ENCODE data around the gene GABARAP. TPM values are rescaled to one million over a fixed set of nuclear protein-coding genes. Genes with fewer than 3 reads are reported as not detected.

Gene GABARAP
- 109 and 134 TPM in 2 replicates for total RNA-seq

GRCh38 chr17:7241783-7242716, at the start of gene GABARAP:
Gene GABARAP (minus strand): TSS chr17:7242449. CDS start chr17:7242330, 119 bp downstream.

GRCh38 chr17:7281074-7281952, 39.1 kb upstream of the GABARAP start, which contains the start of gene SLC2A4:
Gene SLC2A4 (plus strand): TSS chr17:7281718. CDS start chr17:7281935, 217 bp downstream.

GRCh38 chr17:7262192-7262934, 20.1 kb upstream of the GABARAP start, which contains the start of gene CLDN7:
Gene CLDN7 (minus strand): TSS chr17:7262478. CDS start chr17:7262043, 435 bp downstream.

GRCh38 chr17:7252176-7253043, 10.2 kb upstream of the GABARAP start, which contains the start of gene ELP5:
Gene ELP5 (plus strand): TSS chr17:7252215. CDS start chr17:7252551, 336 bp downstream.

GRCh38 chr17:7251661-7252175, 9.5 kb upstream of the GABARAP start, which contains the start of gene CTDNEP1:
Gene CTDNEP1 (minus strand): TSS chr17:7251734. CDS start chr17:7251296, 438 bp downstream.

GRCh38 chr17:7239091-7240027, 2.9 kb downstream of the GABARAP start, which contains the start of gene PHF23:
Gene PHF23 (minus strand): TSS chr17:7239457. CDS start chr17:7239279, 178 bp downstream.

GRCh38 chr17:7234083-7234951, 7.9 kb downstream of the GABARAP start, which contains the start of gene DVL2:
Gene DVL2 (minus strand): TSS chr17:7234517. CDS start chr17:7234262, 255 bp downstream.

GRCh38 chr17:7219812-7220592, 22.2 kb downstream of the GABARAP start, which contains the start of the genes ACADVL and DLG4:
Gene ACADVL (plus strand): TSS chr17:7219938. CDS start chr17:7219985, 47 bp downstream.
Gene DLG4 (minus strand): TSS chr17:7219836.

Other genes with a start within 250 kb of the GABARAP start
- 0.24 TPM in 1 of 2 replicates, not detected in the other for gene ALOX12, start 246.4 kb downstream of the GABARAP start, total RNA-seq
- gene RNASEK, start 229.8 kb downstream of the GABARAP start, total RNA-seq = 10.7 and 14.7 TPM in 2 replicates
- gene BCL6B, start 219.4 kb downstream of the GABARAP start, total RNA-seq = under 0.01 TPM in 2 replicates
- 0.48 and 0.85 TPM in 2 replicates for gene SLC16A13, start 206.4 kb downstream of the GABARAP start, total RNA-seq
- 0.24 and 0.43 TPM in 2 replicates for gene SLC16A11, start 198.4 kb downstream of the GABARAP start, total RNA-seq
- gene CLEC10A, start 162.2 kb downstream of the GABARAP start, total RNA-seq = not detected in 2 replicates
- not detected in 2 replicates for gene ASGR2, start 127.6 kb downstream of the GABARAP start, total RNA-seq
- gene ASGR1, start 63.1 kb downstream of the GABARAP start, total RNA-seq = 0.64 TPM in 1 of 2 replicates, not detected in the other
- gene DLG4, start 22.6 kb downstream of the GABARAP start, total RNA-seq = 1.9 and 6.0 TPM in 2 replicates
- 252 and 304 TPM in 2 replicates for gene ACADVL, start 22.5 kb downstream of the GABARAP start, total RNA-seq
- gene DVL2, start 7.9 kb downstream of the GABARAP start, total RNA-seq = 45.5 and 66.3 TPM in 2 replicates
- 24.9 and 36.4 TPM in 2 replicates for gene PHF23, start 3.0 kb downstream of the GABARAP start, total RNA-seq
- gene CTDNEP1, start 9.3 kb upstream of the GABARAP start, total RNA-seq = 20.5 and 25.4 TPM in 2 replicates
- gene ELP5, start 9.8 kb upstream of the GABARAP start, total RNA-seq = 14.5 TPM in 2 replicates
- 223 and 297 TPM in 2 replicates for gene CLDN7, start 20.0 kb upstream of the GABARAP start, total RNA-seq
- 0.24 TPM in 1 of 2 replicates, not detected in the other for gene SLC2A4, start 39.3 kb upstream of the GABARAP start, total RNA-seq
- 0.43 and 0.96 TPM in 2 replicates for gene YBX2, start 52.2 kb upstream of the GABARAP start, total RNA-seq
- 273 and 472 TPM in 2 replicates for gene EIF5A, start 65.2 kb upstream of the GABARAP start, total RNA-seq
- 32.2 and 33.7 TPM in 2 replicates for gene GPS2, start 72.9 kb upstream of the GABARAP start, total RNA-seq
- gene NEURL4, start 86.9 kb upstream of the GABARAP start, total RNA-seq = 14.5 and 17.6 TPM in 2 replicates
- gene ACAP1, start 94.1 kb upstream of the GABARAP start, total RNA-seq = 0.21 and 1.9 TPM in 2 replicates
- gene KCTD11, start 109.7 kb upstream of the GABARAP start, total RNA-seq = 28.1 and 54.0 TPM in 2 replicates
- not detected in 2 replicates for gene TMEM95, start 112.7 kb upstream of the GABARAP start, total RNA-seq
- gene TNK1, start 138.6 kb upstream of the GABARAP start, total RNA-seq = 9.9 and 11.9 TPM in 2 replicates
- 15.8 and 35.2 TPM in 2 replicates for gene PLSCR3, start 152.1 kb upstream of the GABARAP start, total RNA-seq
- gene TMEM256, start 161.6 kb upstream of the GABARAP start, total RNA-seq = 125 and 144 TPM in 2 replicates
- gene NLGN2, start 165.4 kb upstream of the GABARAP start, total RNA-seq = 1.9 TPM in 2 replicates
- not detected in 2 replicates for gene SPEM1, start 177.9 kb upstream of the GABARAP start, total RNA-seq
- gene SPEM2, start 183.2 kb upstream of the GABARAP start, total RNA-seq = not detected in 2 replicates
- gene SPEM3, start 186.4 kb upstream of the GABARAP start, total RNA-seq = not detected in 2 replicates
- gene TMEM102, start 193.0 kb upstream of the GABARAP start, total RNA-seq = 13.4 and 28.7 TPM in 2 replicates
- gene FGF11, start 197.1 kb upstream of the GABARAP start, total RNA-seq = 23.7 and 32.8 TPM in 2 replicates
- 6.2 and 8.7 TPM in 2 replicates for gene CHRNB1, start 202.6 kb upstream of the GABARAP start, total RNA-seq
- 16.4 and 22.4 TPM in 2 replicates for gene ZBTB4, start 237.2 kb upstream of the GABARAP start, total RNA-seq
- gene SLC35G6, start 239.0 kb upstream of the GABARAP start, total RNA-seq = not detected in 2 replicates
- gene POLR2A, start 241.9 kb upstream of the GABARAP start, total RNA-seq = 40.7 and 46.7 TPM in 2 replicates

Data from tracheal epithelial cell (primary cell).